NCI-H2196 treated with DMSO at 0.1 percent for 48 hours (cell line): ENCODE data around the gene HSPA12B.
A peak's percentile ranks its signal among the peaks of the same experiment; 100 is the strongest.

Experiments used
- DNase-seq: peaks from one replicate; lab custom pipeline; 2025; ENCODE audit not compliant: unreplicated experiment; lab: John Stamatoyannopoulos, UW

The HSPA12B gene

DNA sequence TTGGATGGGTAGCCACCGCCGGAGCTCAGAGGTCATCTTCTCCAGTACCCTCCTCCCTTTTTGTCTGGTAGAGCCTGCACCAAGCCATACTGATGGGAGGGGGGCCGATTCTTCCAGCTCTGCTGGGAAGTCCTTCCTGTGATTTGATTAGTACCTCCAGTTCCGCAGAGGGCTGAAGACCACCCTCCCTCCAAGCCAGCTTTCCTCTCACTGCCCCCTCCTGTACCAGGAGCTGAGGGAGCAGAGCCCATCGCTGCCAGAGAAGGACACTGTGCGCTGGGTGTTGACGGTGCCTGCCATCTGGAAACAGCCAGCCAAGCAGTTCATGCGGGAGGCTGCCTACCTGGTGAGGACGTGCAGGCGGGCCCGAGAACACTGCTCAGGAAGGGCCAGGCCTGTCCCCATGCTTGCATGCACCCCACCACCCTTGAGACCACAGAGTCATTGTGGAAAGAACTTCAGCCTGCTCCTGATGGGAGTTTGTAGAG is 13.2 kb downstream of the HSPA12B start:
- no peak for DNase-seq

GRCh38 chr20:3747471-3747870 is 15.0 kb downstream of the HSPA12B start:
- no peak for DNase-seq

- DNase-seq, result no peak
Observed at GRCh38 chr20:3748073-3748472, 15.6 kb downstream of the HSPA12B start.

DNA sequence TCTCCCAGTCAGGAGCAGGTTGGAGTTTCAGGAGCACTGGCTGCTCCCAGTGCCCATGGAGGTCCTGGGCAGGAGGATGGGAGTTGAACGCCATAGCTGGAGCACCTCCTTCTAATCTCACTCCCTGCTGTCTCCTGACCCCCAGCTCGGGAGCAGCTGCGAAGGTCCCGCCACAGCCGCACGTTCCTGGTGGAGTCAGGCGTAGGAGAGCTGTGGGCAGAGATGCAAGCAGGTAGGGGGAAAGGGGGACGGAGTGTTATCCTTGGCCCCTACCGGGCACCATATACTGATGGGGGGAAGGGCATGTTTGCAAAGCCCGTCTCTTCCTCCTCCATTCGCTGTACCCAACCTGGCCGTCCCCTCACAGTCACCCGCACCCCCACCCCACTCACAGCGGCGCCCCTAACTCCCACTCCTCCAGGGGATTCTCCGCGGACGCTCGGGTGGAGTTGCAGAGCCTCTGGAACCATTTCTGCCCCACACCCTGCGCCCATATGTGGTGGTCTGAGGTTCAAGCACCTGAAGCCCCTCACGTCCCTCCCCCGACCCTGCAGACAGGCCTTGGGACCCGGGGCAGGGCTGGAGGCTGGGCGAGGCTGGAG is 16.7 kb downstream of the HSPA12B start:
- no peak for DNase-seq

DNA sequence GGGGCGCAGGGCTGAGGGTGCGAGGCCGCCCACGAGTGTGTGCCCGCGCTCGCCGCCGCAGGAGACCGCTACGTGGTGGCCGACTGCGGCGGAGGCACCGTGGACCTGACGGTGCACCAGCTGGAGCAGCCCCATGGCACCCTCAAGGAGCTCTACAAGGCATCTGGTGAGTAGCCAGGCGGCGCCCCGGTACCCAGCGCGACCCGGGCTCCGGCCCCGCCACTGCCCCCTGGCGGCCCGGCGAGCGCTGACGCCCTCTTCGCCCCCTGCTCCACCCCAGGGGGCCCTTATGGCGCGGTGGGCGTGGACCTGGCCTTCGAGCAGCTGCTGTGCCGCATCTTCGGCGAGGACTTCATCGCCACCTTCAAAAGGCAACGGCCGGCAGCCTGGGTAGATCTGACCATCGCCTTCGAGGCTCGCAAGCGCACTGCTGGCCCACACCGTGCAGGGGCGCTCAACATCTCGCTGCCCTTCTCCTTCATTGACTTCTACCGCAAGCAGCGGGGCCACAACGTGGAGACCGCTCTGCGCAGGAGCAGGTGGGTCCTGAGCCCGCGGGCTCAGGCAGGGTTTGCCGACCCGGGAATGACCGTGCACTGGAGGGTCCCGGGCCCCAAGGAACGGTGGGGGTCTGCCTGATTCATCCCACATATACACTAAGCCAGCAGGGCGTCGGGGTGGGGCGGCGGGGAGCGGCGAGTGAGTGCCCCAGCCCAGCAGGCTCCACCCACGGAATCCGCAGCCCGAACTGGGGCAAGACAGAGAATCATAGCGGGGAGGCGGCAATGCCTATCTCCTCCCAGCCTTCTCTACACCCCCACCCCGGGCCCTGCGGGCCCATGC is 17.4 kb downstream of the HSPA12B start:
- DNase-seq, result no peak

DNA sequence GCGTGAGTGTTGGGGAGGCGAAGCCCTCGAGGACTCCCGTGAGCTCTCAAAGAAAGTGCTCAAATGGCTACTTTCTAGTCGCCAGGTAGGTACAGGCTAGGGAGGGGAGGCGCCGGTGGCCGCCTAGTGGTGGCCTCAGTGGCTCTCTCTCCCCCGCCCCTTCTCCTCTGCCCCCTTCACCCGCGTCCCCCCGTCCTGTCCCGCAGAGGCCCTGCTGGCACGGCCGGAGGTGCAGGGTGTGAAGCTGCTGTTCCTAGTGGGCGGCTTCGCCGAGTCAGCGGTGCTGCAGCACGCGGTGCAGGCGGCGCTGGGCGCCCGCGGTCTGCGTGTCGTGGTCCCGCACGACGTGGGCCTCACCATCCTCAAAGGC is 18.8 kb downstream of the HSPA12B start:
- DNase-seq, result no peak

DNA sequence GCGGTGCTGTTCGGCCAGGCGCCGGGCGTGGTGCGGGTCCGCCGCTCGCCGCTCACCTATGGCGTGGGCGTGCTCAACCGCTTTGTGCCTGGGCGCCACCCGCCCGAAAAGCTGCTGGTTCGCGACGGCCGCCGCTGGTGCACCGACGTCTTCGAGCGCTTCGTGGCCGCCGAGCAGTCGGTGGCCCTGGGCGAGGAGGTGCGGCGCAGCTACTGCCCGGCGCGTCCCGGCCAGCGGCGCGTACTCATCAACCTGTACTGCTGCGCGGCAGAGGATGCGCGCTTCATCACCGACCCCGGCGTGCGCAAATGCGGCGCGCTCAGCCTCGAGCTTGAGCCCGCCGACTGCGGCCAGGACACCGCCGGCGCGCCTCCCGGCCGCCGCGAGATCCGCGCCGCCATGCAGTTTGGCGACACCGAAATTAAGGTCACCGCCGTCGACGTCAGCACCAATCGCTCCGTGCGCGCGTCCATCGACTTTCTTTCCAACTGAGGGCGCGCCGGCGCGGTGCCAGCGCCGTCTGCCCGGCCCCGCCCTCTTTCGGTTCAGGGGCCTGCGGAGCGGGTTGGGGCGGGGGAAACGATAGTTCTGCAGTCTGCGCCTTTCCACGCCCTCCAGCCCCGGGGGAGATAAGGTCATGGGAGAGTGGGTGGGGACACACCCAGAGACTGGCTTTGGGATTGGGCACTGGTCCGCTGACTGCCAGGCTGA is 19.3 kb downstream of the HSPA12B start:
- DNase-seq, result peak; percentile 84

- no peak for DNase-seq
Observed at GRCh38 chr20:3752386-3752759, 19.9 kb downstream of the HSPA12B start.

DNA sequence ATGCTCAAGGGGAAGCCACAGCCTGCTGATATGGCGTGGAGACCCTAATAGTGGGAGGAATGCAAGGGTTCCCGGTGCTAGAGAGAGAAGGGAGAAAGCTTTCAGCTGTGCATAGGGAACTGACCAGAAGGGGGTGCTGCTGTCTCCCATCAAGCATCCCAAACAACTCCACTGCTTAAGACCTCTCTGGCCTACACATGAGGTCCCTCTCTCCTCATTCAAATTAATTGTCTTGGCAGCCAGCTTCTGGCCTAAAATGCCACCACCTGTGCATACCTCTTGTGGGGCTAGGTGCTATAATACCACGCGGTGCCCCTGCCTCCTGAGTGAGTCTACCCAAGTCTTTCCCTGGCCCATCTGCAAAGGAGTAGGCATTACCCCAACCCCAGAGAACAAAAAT is 20.6 kb downstream of the HSPA12B start:
- peak; percentile 38 for DNase-seq

- DNase-seq, result no peak
Observed at GRCh38 chr20:3753501-3754275, 21.2 kb downstream of the HSPA12B start.

DNA sequence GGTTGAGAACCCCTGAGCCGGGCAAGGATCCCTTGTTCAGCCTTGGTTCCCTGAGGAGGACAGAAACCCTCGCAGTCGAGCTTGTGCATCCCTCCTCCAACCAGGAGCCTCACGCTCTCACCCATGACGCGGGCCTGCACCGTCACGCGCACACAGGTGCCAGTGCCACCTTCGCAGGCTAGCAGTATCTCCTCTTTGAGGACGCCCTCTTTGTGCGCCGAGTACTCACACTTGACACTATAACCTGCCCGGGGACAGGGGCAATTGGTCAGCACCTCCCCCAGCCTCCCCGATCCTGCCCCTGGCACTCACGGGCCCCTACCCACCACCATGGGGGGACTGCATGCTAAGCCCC is 21.8 kb downstream of the HSPA12B start:
- DNase-seq, result no peak

- no peak for DNase-seq
Observed at GRCh38 chr20:3755269-3755668, 22.8 kb downstream of the HSPA12B start.

DNA sequence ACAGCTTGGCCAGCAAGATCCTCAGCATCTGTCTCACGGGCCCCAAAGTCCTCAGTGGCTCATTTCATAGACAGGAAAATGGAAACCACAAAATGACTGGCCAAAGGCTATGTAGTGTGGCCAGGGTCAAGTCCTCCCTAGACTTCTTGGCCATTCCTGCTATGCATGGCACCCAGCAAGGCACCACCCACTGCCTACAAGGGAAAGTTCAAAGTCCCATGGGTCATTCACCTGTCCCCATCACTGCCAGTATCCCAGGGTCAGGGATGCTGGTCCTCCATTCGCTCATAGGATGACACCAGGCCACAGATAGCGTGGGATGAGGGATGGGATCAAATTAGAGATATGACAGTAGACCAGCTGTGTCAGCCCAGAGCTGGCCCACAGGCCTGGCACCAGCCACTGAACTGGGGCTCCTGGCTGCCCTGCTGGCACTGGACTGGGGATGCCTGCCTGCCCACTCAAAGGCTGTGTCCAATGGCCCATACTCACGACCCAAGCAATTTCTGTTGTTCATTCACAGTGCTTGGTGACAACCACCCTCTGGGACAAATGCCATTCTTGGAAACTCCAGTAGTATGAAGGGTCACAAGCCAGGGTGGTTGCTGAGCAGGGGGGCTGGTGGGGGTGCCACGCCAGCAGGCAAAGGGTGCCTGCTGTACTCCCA is 23.5 kb downstream of the HSPA12B start:
- no peak for DNase-seq

DNA sequence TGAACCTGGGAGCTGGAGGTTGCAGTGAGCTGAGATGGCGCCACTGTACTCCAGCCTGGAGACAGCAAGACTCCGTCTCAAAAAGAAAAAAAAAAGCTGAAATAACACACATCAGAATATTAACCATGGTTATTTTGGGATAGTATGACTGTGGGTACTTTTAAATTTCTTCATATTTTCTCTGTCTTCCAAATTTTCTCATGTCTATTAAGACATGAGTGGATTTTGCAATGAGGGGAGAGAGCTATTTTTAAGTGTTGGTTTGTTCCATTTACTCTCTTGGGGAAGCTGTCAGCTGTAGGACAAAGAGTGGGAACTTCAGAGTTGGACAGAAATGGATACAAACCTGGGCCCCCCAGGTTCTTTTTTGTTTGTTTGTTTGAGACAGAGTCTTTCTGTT is 24.8 kb downstream of the HSPA12B start:
- no peak for DNase-seq

- no peak for DNase-seq
Observed at GRCh38 chr20:3758566-3758965, 26.1 kb downstream of the HSPA12B start.

DNA sequence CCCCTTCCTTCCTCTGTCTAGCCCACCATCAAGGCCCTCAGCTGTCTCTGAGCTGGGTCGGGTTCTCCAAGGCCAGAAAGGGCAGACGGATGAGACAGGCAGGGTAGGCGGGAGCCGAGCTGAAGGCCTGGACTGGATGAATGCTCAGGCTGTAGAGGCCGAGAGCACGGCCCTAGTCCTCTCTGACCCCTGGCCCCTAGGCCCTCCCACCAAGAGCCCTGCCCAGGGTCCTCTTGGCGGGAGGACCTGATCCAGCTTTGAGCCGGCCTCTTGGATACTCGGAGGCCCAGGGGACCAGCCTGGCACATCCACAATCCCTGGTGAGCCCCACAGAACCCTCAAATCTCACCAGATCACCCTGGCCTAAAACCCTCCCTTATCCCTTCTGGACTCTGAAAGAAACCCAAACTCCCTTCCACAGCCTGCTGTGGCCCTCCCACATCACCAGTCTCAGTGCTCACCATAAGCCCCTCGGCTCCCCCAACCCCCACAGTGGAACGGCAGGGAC is 26.9 kb downstream of the HSPA12B start:
- DNase-seq, result no peak

- DNase-seq, result no peak
Observed at GRCh38 chr20:3759884-3760283, 27.4 kb downstream of the HSPA12B start.

GRCh38 chr20:3760655-3761348 is 28.3 kb downstream of the HSPA12B start:
- no peak for DNase-seq

GRCh38 chr20:3763671-3764601 is 31.5 kb downstream of the HSPA12B start:
- no peak for DNase-seq
